HL-60 (cell line): Measurements from ENCODE around the gene HDAC8.
A peak's percentile ranks its signal among the peaks of the same experiment; 100 is the strongest.

Source experiments
- DNase-seq, 2 experiments: peaks; one replicate each; pipeline ENCODE4 v3.0.0-alpha.2; 2010 to 2020; ENCODE audit warnings: low read depth in 1 of 2, low spot score in 1 of 2
- H3K27ac ChIP-seq: fragments of 250-450 bp; sonication (Bioruptor Pico); replicated peaks from 2 replicates; pipeline ENCODE4 v1.5.1; 2020; ENCODE audit warnings: mild to moderate bottlenecking, moderate library complexity
- H3K27me3 ChIP-seq: fragments of 250-450 bp; sonication (Bioruptor Pico); 2 replicates; pipeline ENCODE4 v1.5.1; 2021; ENCODE audit warnings: mild to moderate bottlenecking, moderate library complexity; ENCODE audit not compliant: insufficient read depth, poor library complexity, severe bottlenecking
- H3K4me3 ChIP-seq: replicated peaks from 2 replicates; pipeline ENCODE4 v1.5.1; 2011; ENCODE audit warnings: mild to moderate bottlenecking, control low read depth, low read length; ENCODE audit not compliant: insufficient read depth
- GABPA ChIP-seq: IDR thresholded peaks from 2 replicates; pipeline ENCODE4 v1.6.1; 2012; ENCODE audit warnings: low read depth
- POLR2AphosphoS5 ChIP-seq: IDR thresholded peaks from 2 replicates; pipeline ENCODE4 v1.6.1; 2012; ENCODE audit warnings: low read depth
- REST ChIP-seq: IDR thresholded peaks from 2 replicates; pipeline ENCODE4 v1.6.1; 2012; ENCODE audit warnings: low read depth; ENCODE audit not compliant: insufficient replicate concordance
- SPI1 ChIP-seq: IDR thresholded peaks from 2 replicates; pipeline ENCODE4 v1.6.1; 2012; ENCODE audit warnings: low read depth, mild to moderate bottlenecking, borderline replicate concordance
- TF ChIP-seq, protein P1 (sequence below): IDR thresholded peaks from one replicate; pipeline ENCODE4 v1.5.1; 2011; ENCODE audit warnings: low read length, control low read depth, inconsistent platforms; ENCODE audit not compliant: insufficient read depth

The HDAC8 gene

GRCh38 chrX:72526534-72527508, 45.8 kb downstream of the HDAC8 start:
- TF ChIP-seq REST (no peak), POLR2AphosphoS5 (no peak), GABPA (no peak), SPI1 (peak; percentile 86; the same call in 1 of the 2 replicates)
- TF ChIP-seq, protein P1, sequence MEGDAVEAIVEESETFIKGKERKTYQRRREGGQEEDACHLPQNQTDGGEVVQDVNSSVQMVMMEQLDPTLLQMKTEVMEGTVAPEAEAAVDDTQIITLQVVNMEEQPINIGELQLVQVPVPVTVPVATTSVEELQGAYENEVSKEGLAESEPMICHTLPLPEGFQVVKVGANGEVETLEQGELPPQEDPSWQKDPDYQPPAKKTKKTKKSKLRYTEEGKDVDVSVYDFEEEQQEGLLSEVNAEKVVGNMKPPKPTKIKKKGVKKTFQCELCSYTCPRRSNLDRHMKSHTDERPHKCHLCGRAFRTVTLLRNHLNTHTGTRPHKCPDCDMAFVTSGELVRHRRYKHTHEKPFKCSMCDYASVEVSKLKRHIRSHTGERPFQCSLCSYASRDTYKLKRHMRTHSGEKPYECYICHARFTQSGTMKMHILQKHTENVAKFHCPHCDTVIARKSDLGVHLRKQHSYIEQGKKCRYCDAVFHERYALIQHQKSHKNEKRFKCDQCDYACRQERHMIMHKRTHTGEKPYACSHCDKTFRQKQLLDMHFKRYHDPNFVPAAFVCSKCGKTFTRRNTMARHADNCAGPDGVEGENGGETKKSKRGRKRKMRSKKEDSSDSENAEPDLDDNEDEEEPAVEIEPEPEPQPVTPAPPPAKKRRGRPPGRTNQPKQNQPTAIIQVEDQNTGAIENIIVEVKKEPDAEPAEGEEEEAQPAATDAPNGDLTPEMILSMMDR: no peak
- no peak overlapping the region for H3K27ac ChIP-seq
- H3K27me3 ChIP-seq: no peaks in the 10 kb centered on the region
- DNase-seq: peak; percentile 41 to 69
- no peak overlapping the region for H3K4me3 ChIP-seq

DNA sequence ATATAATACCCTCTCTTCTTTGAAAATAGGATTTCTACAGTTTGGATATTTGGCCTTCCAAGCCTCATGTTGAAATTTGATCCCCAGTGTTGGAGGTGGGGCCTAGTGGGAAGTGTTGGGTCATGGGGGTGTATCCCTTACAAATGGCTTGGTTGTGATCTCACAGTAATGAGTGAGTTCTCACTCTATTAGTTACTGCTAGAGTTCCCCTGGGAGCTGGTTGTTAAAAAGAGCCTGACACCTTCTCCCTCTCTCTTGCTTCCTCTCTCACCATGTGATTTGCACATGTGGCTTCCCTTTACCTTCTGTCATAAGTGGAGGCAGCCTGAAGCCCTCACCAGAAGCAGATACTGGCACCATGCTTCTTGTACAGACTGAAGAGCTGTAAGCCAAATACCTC, 73.9 kb downstream of the HDAC8 start:
- TF ChIP-seq REST: no peak
- TF ChIP-seq GABPA: no peak
- TF ChIP-seq, protein P1: no peak
- TF ChIP-seq POLR2AphosphoS5: no peak
- no peak for TF ChIP-seq SPI1
- no peak overlapping the region for H3K27ac ChIP-seq
- no peaks in the 10 kb centered on the region for H3K27me3 ChIP-seq
- DNase-seq: no peak
- no peak overlapping the region for H3K4me3 ChIP-seq

GRCh38 chrX:72495046-72495445, 77.6 kb downstream of the HDAC8 start:
- H3K27ac ChIP-seq: no peak overlapping the region
- H3K27me3 ChIP-seq: no peaks in the 10 kb centered on the region
- no peak for TF ChIP-seq SPI1
- TF ChIP-seq GABPA: no peak
- TF ChIP-seq, protein P1: no peak
- TF ChIP-seq POLR2AphosphoS5: no peak
- TF ChIP-seq REST: no peak
- no peak overlapping the region for H3K4me3 ChIP-seq
- DNase-seq: no peak
